Measurements from ENCODE around the gene KIAA1217. TPM values are rescaled to one million over a fixed set of nuclear protein-coding genes. Genes with fewer than 3 reads are reported as not detected.

Gene KIAA1217
- total RNA-seq, 1 donor from 2014 or later: 121 TPM

- no peak for TF ChIP-seq CTCF (IDR thresholded peaks at IDR 0.05; ENCODE audit: unreplicated experiment)
Measured at GRCh38 chr10:24596217-24596930, 387.4 kb downstream of the KIAA1217 start.

GRCh38 chr10:24597426-24597825, 388.5 kb downstream of the KIAA1217 start:
- no peaks in the 10 kb centered on the region for H3K9me3 Mint-ChIP-seq (ENCODE audit: low read depth)
- H3K27me3 Mint-ChIP-seq: no peaks in the 10 kb centered on the region
- TF ChIP-seq CTCF (IDR thresholded peaks at IDR 0.05; ENCODE audit: unreplicated experiment): no peak
- H3K36me3 Mint-ChIP-seq (ENCODE audit: insufficient read depth): peaks cover 28% of the 10 kb centered on the region
- no peak overlapping the region for H3K4me3 Mint-ChIP-seq (ENCODE audit: low read depth)
- no peak overlapping the region for H3K27ac Mint-ChIP-seq
- H3K4me1 Mint-ChIP-seq (ENCODE audit: low read depth): no peaks in the 10 kb centered on the region
- no peak for DNase-seq (ENCODE audit: low spot score, unreplicated experiment)

More at GRCh38 chr10:24596217-24596930, 387.4 kb downstream of the KIAA1217 start:
- DNase-seq (ENCODE audit: low spot score, unreplicated experiment): no peak
- Mint-ChIP-seq H3K4me3 (ENCODE audit: low read depth) (no peak overlapping the region), H3K27me3 (no peaks in the 10 kb centered on the region), H3K27ac (no peak overlapping the region), H3K36me3 (ENCODE audit: insufficient read depth) (peaks cover 32% of the 10 kb centered on the region), H3K9me3 (ENCODE audit: low read depth) (no peaks in the 10 kb centered on the region), H3K4me1 (ENCODE audit: low read depth) (no peaks in the 10 kb centered on the region)

Small RNA genes within 50 kb of the gene (microRNA-seq; reads per million reads assigned to microRNA genes)
- gene MIR603 (ENCODE audit: borderline number of aligned reads, unreplicated experiment): not detected

Measured in progenitor cell of endocrine pancreas (in vitro differentiated cells).